K562 (cell line): ENCODE measurements around the gene PIK3CB. TPM values are rescaled to one million over a fixed set of nuclear protein-coding genes. Genes with fewer than 3 reads are reported as not detected.
A peak's percentile ranks its signal among the peaks of the same experiment; 100 is the strongest.

Experiments used
- ATAC-seq: fragments of 200-7000 bp; cut with Tn5 transposase; 3 replicates; pipeline ENCODE4 v1.9.1; 2020; ENCODE audit warnings: moderate library complexity
- Bru-seq: library from RNA; stranded (reverse); fragments of 400-500 nt; gene quantifications from one replicate; lab custom pipeline; 2021; lab: Mats Ljungman, UMichigan
- BruChase-seq, 2 experiments: library from RNA; stranded (reverse); fragments of 400-500 nt; gene quantifications; one replicate each; lab custom pipeline; 2021; lab: Mats Ljungman, UMichigan
- BruUV-seq: library from RNA; stranded (reverse); fragments of 400-500 nt; replicated peaks from 2 replicates; lab custom pipeline; 2021; lab: Mats Ljungman, UMichigan
- CTCF ChIA-PET: fragments of 300-600 bp; formaldehyde crosslinking; extraction: SDS; loops from one replicate; lab custom pipeline; 2021; ENCODE audit warnings: low intra/inter-chr PET ratio; lab: Yijun Ruan, JAX
- POLR2A ChIA-PET: fragments of 300-600, 350-650 bp; sonication (Branson Sonifier 250); formaldehyde crosslinking; extraction: SDS; loops from one replicate; lab custom pipeline; 2021; ENCODE audit warnings: antibody characterized with exemption, inconsistent platforms; lab: Yijun Ruan, JAX
- DNase-seq, 4 experiments: peaks; one replicate each; pipeline versions ENCODE4 v3.0.0 to v3.0.0-alpha.2; 2011 to 2018; ENCODE audit warnings: low spot score in 3 of 4, mixed read lengths in 3 of 4; ENCODE audit errors: extremely low read depth in 1 of 4
- FAIRE-seq: peaks from 2 replicates; lab custom pipeline; 2011; peaks lifted over from hg19 to GRCh38; lab: Jason Lieb, UNC
- H2AFZ ChIP-seq: 2 replicates; pipeline ENCODE4 v1.6.0; 2011; ENCODE audit warnings: low read depth, low read length, control low read depth, inconsistent platforms
- H3K27ac ChIP-seq: fragments of 200-600 bp; 3 replicates; pipeline ENCODE4 v1.8.0; 2011; ENCODE audit warnings: low read depth, mild to moderate bottlenecking, control low read depth, inconsistent platforms, low read length, moderate library complexity, mixed read lengths; ENCODE audit errors: extremely low read depth
- H3K27me3 ChIP-seq, 2 experiments: fragments of 300-600 bp in 1 of 2; 2 replicates in 1 of 2; 3 replicates in 1 of 2; pipeline versions ENCODE4 v1.6.0 to v1.8.0; 2011; ENCODE audit warnings: inconsistent platforms in 2 of 2, low read length in 2 of 2, mild to moderate bottlenecking in 1 of 2, mixed read lengths in 1 of 2, moderate library complexity in 1 of 2; ENCODE audit not compliant: control insufficient read depth in 2 of 2, insufficient read depth in 2 of 2
- H3K36me3 ChIP-seq: fragments of 300-600 bp; 3 replicates; pipeline ENCODE4 v1.8.0; 2011; ENCODE audit warnings: mild to moderate bottlenecking, low read length, inconsistent platforms; ENCODE audit not compliant: control insufficient read depth, insufficient read depth
- H3K4me1 ChIP-seq, 2 experiments: fragments of 200-600 bp in 1 of 2; replicated peaks in 1 of 2; 2 replicates in 1 of 2; 3 replicates in 1 of 2; pipeline versions ENCODE4 v1.5.1 to v1.8.0; 2011; ENCODE audit warnings: inconsistent platforms in 2 of 2, low read length in 2 of 2, mild to moderate bottlenecking in 1 of 2, mixed read lengths in 1 of 2, moderate library complexity in 1 of 2; ENCODE audit not compliant: control insufficient read depth in 2 of 2, insufficient read depth in 2 of 2
- H3K4me2 ChIP-seq: 2 replicates; pipeline ENCODE4 v1.6.1; 2011; ENCODE audit warnings: low read length, control low read depth, inconsistent platforms, mixed read lengths; ENCODE audit not compliant: insufficient read depth
- H3K4me3 ChIP-seq: fragments of 200-600 bp; sonication (generic), shearing (Covaris generic); 2 replicates; pipeline ENCODE4 v1.5.1; 2016; ENCODE audit warnings: control low read depth, inconsistent platforms
- H3K79me2 ChIP-seq: fragments of 200-600 bp; 3 replicates; pipeline ENCODE4 v1.8.0; 2011; ENCODE audit warnings: low read length, inconsistent platforms; ENCODE audit not compliant: control insufficient read depth, insufficient read depth
- H3K9ac ChIP-seq, 2 experiments: 2 replicates each; pipeline versions ENCODE4 v1.6.0 to v1.6.1; 2011; ENCODE audit warnings: low read depth in 2 of 2, low read length in 2 of 2, control low read depth in 1 of 2, inconsistent platforms in 1 of 2, mild to moderate bottlenecking in 1 of 2, mixed read lengths in 1 of 2; ENCODE audit not compliant: insufficient read depth in 1 of 2
- H3K9me1 ChIP-seq: one replicate; pipeline ENCODE4 v1.6.0; 2011; ENCODE audit warnings: inconsistent platforms, mild to moderate bottlenecking, low read length, moderate library complexity; ENCODE audit not compliant: control insufficient read depth, insufficient read depth
- H3K9me3 ChIP-seq: replicated peaks from 2 replicates; pipeline ENCODE4 v1.5.1; 2011; ENCODE audit warnings: low read depth, low read length, inconsistent platforms; ENCODE audit not compliant: control insufficient read depth, insufficient read depth
- H4K20me1 ChIP-seq: replicated peaks from 2 replicates; pipeline ENCODE4 v1.6.1; 2011; ENCODE audit warnings: low read length, inconsistent platforms, mixed read lengths; ENCODE audit not compliant: control insufficient read depth, insufficient read depth
- BRF2 ChIP-seq: IDR thresholded peaks from 3 replicates; pipeline ENCODE4 v1.6.1; 2011; ENCODE audit warnings: borderline replicate concordance, mild to moderate bottlenecking; ENCODE audit not compliant: insufficient read length, insufficient read depth
- LCOR ChIP-seq: sonication (generic); formaldehyde crosslinking; IDR thresholded peaks from 2 replicates; pipeline ENCODE4 v1.8.0; 2022; ENCODE audit warnings: mild to moderate bottlenecking, missing genetic modification reagents
- MED1 ChIP-seq: sonication (generic); formaldehyde crosslinking; IDR thresholded peaks from 2 replicates; pipeline ENCODE4 v1.8.1; 2023; ENCODE audit warnings: missing genetic modification reagents, borderline replicate concordance
- PBX2 ChIP-seq, 2 experiments: IDR thresholded peaks in 1 of 2; conservative IDR thresholded peaks in 1 of 2; 2 replicates each; pipeline ENCODE4 v1.6.1; 2016; ENCODE audit warnings: low read depth in 2 of 2, mild to moderate bottlenecking in 1 of 2, missing compliant biosample characterization in 1 of 2, missing genetic modification characterization in 1 of 2, moderate library complexity in 1 of 2
- SRSF9 ChIP-seq: fragments of 200-400 bp; formaldehyde crosslinking; IDR thresholded peaks from 2 replicates; pipeline ENCODE4 v1.6.1; 2017; ENCODE audit warnings: low read depth, low read length, borderline replicate concordance
- ZNF121 ChIP-seq: sonication (generic); formaldehyde crosslinking; conservative IDR thresholded peaks from 2 replicates; pipeline ENCODE4 v1.8.0; 2022; ENCODE audit warnings: missing genetic modification reagents
- WGBS: fragments of 100-300 bp; shearing (Covaris generic); methylation state at CpG from one replicate; pipeline ENCODE4 v1.1.6; 2016; ENCODE audit warnings: low coverage, mixed read lengths; ENCODE audit not compliant: insufficient coverage; ENCODE audit errors: missing lambda C conversion rate; 5-methylcytosine and 5-hydroxymethylcytosine counted together
- in situ Hi-C: fragments of 300-500 bp; cut with MboI; formaldehyde crosslinking; loops from 4 replicates; pipeline ENCODE4 v1.15.0; 2018; ENCODE audit warnings: inconsistent platforms, mixed read lengths
- intact Hi-C: fragments of 100-400 bp; cut with micrococcal nuclease; formaldehyde crosslinking; loops from 2 replicates; pipeline ENCODE4 v1.14.2; 2022
- long read RNA-seq, 3 experiments: library from polyadenylated mRNA in 2 of 3; library from RNA in 1 of 3; unstranded in 2 of 3; stranded (forward) in 1 of 3; transcript quantifications; one replicate each; pipeline ENCODE4 v2.0.0, GENCODE V29; 2019 to 2022
- polyA minus RNA-seq, 3 experiments: library from RNA; depleted of rRNA, polyadenylated mRNA; stranded (reverse); fragments of >200 nt; gene quantifications; 2 replicates each; pipeline ENCODE4 v1.2.3, GENCODE V29; 2011
- polyA plus RNA-seq, 8 experiments: library from polyadenylated mRNA; depleted of rRNA in 4 of 8; stranded (reverse) in 5 of 8; unstranded in 3 of 8; fragments of >200 nt; fragmentation: Nextera tagmentation in 2 of 8; fragmentation: Illumina TruSeq in 1 of 8; extraction: Ambion mirVana in 2 of 8; extraction: Trizol in 1 of 8; gene quantifications; 2 replicates each; pipeline versions ENCODE4 v1.2.1 to v1.2.3, GENCODE V29; 2011 to 2014; ENCODE audit warnings: inconsistent platforms in 1 of 8, missing spikeins in 1 of 8
- total RNA-seq, 7 experiments: library from RNA; depleted of rRNA in 6 of 7; stranded (reverse); fragments of >200 nt in 6 of 7; fragmentation: Illumina TruSeq in 2 of 7; extraction: Trizol in 2 of 7; gene quantifications; 2 replicates each; pipeline versions ENCODE4 v1.2.1 to v1.2.3, GENCODE V29; 2011 to 2021; ENCODE audit warnings: low replicate concordance in 1 of 7
- TF ChIP-seq, protein P1 (sequence below): fragments of 250-450 bp; sonication (Bioruptor Pico); IDR thresholded peaks from 2 replicates; pipeline ENCODE4 v1.4.0; 2020; ENCODE audit warnings: mild to moderate bottlenecking

PIK3CB gene
- 133 and 323 TPM in 2 replicates for total RNA-seq (2011; cell fraction: chromatin; rRNA removed; ENCODE audit: low replicate concordance)
- 60.7 and 75.4 TPM in 2 replicates for total RNA-seq (2011; cell fraction: nucleolus; rRNA removed)
- 109 and 149 TPM in 2 replicates for total RNA-seq (2011; cell fraction: nucleoplasm; rRNA removed)
- total RNA-seq (2014; rRNA removed) (26.2 and 30.0 TPM in 2 replicates), total RNA-seq (2014; rRNA removed; fragmentation: Illumina TruSeq; extraction: Trizol) (28.3 and 35.0 TPM in 2 replicates), total RNA-seq (2015; rRNA removed; fragmentation: Illumina TruSeq; extraction: Trizol) (21.6 and 23.0 TPM in 2 replicates), total RNA-seq (2021) (53.8 and 62.6 TPM in 2 replicates), polyA plus RNA-seq (2011; rRNA removed) (41.4 and 45.4 TPM in 2 replicates), polyA plus RNA-seq (2014; fragmentation: Illumina TruSeq; extraction: Trizol) (58.8 and 59.8 TPM in 2 replicates), polyA plus RNA-seq (2014; fragmentation: Nextera tagmentation; extraction: Ambion mirVana) (10 to 100 TPM; 15.3 to 19.6 TPM), polyA plus RNA-seq (2014; rRNA removed) (36.9 and 40.4 TPM in 2 replicates), polyA minus RNA-seq (2011; rRNA and poly(A)+ RNA removed) (53.4 and 83.7 TPM in 2 replicates), Bru-seq, nascent RNA (percentile 93 among the genes with signal in this experiment), BruChase-seq, experiment 1, labeled RNA remaining after a 2-hour chase (percentile 94 among the genes with signal in this experiment), BruChase-seq, experiment 2, labeled RNA remaining after a 6-hour chase (percentile 91 among the genes with signal in this experiment)
- 12.6 and 23.0 TPM in 2 replicates for polyA plus RNA-seq (2011; cell fraction: cytosol; rRNA removed)
- polyA plus RNA-seq (2011; cell fraction: nucleus; rRNA removed) = 28.6 and 42.3 TPM in 2 replicates
- polyA plus RNA-seq (2012) = 43.0 and 49.7 TPM in 2 replicates
- polyA minus RNA-seq (2011; cell fraction: cytosol; rRNA and poly(A)+ RNA removed) = 41.5 and 44.1 TPM in 2 replicates
- polyA minus RNA-seq (2011; cell fraction: nucleus; rRNA and poly(A)+ RNA removed) = 44.6 and 69.1 TPM in 2 replicates
- long read RNA-seq, experiment 1, full-length matches to known transcripts = 16 of 212 reads
- long read RNA-seq, experiment 1, partial matches to known transcripts = 38 of 212 reads
- long read RNA-seq, experiment 1, other reads (novel, unspliced or antisense) = 158 of 212 reads
- long read RNA-seq, experiment 2, partial matches to known transcripts = 1 of 34 reads
- long read RNA-seq, experiment 2, other reads (novel, unspliced or antisense) = 32 of 34 reads
- long read RNA-seq, experiment 3, partial matches to known transcripts = 8 of 12 reads
- long read RNA-seq, experiment 3, other reads (novel, unspliced or antisense) = 4 of 12 reads

DNA sequence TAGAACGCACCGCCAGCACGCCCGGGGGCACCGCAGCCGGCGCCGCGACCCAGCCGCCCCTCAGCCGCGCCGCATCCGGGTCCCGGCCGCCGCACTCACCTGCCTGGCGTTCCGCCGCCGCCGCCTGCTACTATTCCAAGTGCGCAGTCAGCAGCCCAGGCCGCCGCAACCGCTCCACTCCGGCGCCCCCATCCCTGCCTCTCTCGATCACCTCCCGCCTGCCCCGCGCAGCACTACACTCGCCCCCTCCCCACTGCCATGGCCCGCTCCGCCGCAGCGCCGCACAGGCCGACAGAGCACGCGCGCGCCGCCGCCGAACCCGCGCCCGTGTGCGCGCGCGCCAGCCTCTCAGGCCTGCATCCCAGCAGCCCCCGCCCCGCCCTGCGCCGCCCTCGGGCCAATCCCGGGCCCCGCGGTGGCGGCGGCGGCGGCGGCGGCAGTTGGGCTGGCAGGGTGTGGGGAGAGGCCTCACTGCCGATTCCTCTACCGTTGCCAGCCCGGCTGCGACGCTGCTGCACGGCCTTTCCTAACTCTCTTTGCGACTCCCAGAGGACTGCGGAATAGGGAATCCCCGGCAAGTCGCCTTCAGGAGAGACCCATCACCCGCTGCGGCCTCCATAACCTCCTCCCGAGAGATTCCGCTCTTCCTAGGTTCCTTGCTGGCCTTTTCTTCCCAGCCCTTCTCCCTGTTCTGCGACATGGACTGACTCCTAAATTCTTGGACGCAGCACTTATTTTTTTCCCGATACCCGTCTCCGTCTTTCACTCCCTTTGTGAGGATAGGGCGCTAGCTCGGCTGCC lies at the start of gene PIK3CB:
Gene PIK3CB (minus strand): TSS at position 333 of the 801 bp plus-strand sequence. CDS start 75,585 bp downstream, outside the sequence.
- Histone ChIP-seq H2AFZ (peak within 1 kb of the TSS; percentile 97), H3K4me2 (peak within 1 kb of the TSS; percentile 91), H3K79me2 (peaks cover 64% of the 10 kb centered on the region), H3K9ac (peak within 1 kb of the TSS; percentile 88 to 92), H3K36me3 (peaks cover 18% of the 10 kb centered on the region), H4K20me1 (no peaks in the 10 kb centered on the region), H3K9me1 (no peaks in the 10 kb centered on the region), H3K27me3 (no peaks in the 10 kb centered on the region), H3K27ac (peak within 1 kb of the TSS; percentile 91), H3K4me3 (peak within 1 kb of the TSS; percentile 99), H3K9me3 (peaks cover 2% of the 10 kb centered on the region), H3K4me1 (peaks cover 8 to 11% of the 10 kb centered on the region in 2 experiments; a peak in 4 of 5 replicates)
- intact Hi-C loops (loop anchor here (1.0 to 10.0 kb wide), 5 partner anchors 28 to 240 kb away; partner anchors contain the start of gene CEP70), in situ Hi-C loops (loop anchor here (5.0 kb wide), 1 partner anchor 83 kb away; no protein-coding TSS in a partner anchor)
- ChIA-PET POLR2A (interaction anchor here (1.1 to 1.9 kb wide), 6 partner anchors 13 to 81 kb away, joined by 3 to 6 read pairs (median 4); no protein-coding TSS in a partner anchor), CTCF (interaction anchor here (0.7 to 2.8 kb wide), 2 partner anchors 80 to 113 kb away, joined by 3 to 10 read pairs; partner anchors contain the start of gene FOXL2NB)
- ATAC-seq (peak; percentile 88), DNase-seq (peak; percentile 91 to 94 (median 92)), FAIRE-seq (no peak)
- under 1% methylated on average over 62 of the region's 88 CpGs for WGBS
- BruUV-seq = no TSS peak
- TF ChIP-seq SRSF9 = no peak
- no peak for TF ChIP-seq PBX2 (CRISPR knock-in tag; IDR thresholded peaks at IDR 0.05; ENCODE audit: low read depth)
- no peak for TF ChIP-seq PBX2 (tag; conservative IDR thresholded peaks at IDR 0.05; ENCODE audit: low read depth)
- TF ChIP-seq, protein P1, sequence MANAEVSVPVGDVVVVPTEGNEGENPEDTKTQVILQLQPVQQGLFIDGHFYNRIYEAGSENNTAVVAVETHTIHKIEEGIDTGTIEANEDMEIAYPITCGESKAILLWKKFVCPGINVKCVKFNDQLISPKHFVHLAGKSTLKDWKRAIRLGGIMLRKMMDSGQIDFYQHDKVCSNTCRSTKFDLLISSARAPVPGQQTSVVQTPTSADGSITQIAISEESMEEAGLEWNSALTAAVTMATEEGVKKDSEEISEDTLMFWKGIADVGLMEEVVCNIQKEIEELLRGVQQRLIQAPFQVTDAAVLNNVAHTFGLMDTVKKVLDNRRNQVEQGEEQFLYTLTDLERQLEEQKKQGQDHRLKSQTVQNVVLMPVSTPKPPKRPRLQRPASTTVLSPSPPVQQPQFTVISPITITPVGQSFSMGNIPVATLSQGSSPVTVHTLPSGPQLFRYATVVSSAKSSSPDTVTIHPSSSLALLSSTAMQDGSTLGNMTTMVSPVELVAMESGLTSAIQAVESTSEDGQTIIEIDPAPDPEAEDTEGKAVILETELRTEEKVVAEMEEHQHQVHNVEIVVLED = peak; percentile 75
- no peak; the same call in 1 of the 2 replicates for TF ChIP-seq ZNF121 (CRISPR knock-in tag)
- TF ChIP-seq MED1 (CRISPR knock-in tag) = no peak; the same call in 1 of the 2 replicates
- TF ChIP-seq BRF2 = no peak
- TF ChIP-seq LCOR = no peak
